SK-N-SH treated with all-trans-retinoic acid at 6 μM for 48 hours (cell line): Measurements from ENCODE around the gene CSHL1.
"Not testable (repeated sequence)": the region's sequence is repeated elsewhere in the genome, so short reads cannot be mapped to it uniquely, and the experiment has no call there.

Source experiments
- ATAC-seq: fragments of 200-7000 bp; cut with Tn5 transposase; 3 replicates; pipeline ENCODE4 v1.9.1; 2020; ENCODE audit warnings: mild to moderate bottlenecking, moderate library complexity
- ESRRG ChIP-seq: fragments of 250-450 bp; sonication (Bioruptor Pico); IDR thresholded peaks from 2 replicates; pipeline ENCODE4 v1.6.1; 2021; ENCODE audit warnings: mild to moderate bottlenecking

CSHL1 gene

DNA sequence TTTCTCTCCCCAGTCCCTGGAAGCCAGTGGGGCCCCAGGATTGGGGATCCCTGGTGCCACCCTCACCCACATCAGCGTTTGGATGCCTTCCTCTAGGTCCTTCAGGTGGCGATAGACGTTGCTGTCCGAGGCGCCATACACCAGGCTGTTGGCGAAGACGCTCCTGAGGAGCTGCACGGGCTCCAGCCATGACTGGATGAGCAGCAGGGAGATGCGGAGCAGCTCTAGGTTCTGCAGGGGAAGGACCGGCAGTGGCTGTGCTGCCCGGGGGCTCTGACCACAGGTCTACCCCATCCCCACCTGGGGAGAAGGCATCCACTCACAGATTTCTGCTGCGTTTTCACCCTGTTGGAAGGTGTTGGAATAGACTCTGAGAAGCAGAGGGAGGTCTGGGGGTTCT, 30.4 kb downstream of the CSHL1 start:
- ATAC-seq, result no peak
- TF ChIP-seq ESRRG (CRISPR knock-in tag), result no peak

DNA sequence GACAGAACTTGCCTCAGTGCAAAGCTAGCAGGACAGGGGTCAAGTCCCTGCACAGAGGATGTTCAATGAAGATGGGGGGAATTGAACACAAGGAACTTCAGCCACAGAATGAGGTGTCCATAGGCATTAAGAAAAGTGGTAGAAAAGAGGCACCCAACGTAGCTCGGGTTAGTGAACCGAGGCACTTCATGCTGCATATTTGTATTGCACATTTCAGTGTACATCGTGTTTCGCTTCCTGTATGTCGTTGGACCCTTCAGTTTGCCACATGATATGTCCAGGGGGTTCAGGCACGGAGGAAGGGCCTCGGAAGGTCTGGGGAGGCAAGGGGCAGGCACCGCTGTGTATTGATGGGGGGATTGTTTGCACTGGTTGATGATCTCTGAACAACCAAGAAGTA, 32.6 kb downstream of the CSHL1 start:
- not testable (repeated sequence) for ATAC-seq

DNA sequence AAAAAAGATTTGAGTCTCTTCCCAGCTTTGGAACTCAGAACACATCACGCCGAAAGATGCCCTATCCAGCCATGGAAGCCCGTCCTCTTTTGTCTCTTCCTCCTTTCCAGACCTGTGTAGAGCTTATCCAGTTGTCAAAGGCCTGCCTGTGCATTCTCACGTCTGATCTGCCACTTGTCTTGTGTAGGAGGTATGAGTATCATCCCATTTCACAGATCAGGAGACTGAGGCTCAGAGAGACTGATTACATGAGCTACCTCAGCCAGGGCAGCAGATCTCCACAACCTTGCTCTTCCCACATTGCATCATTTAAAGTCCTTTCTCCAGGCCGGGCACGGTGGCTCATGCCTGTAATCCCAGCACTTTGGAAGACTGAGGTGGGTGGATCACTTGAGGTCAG, 36.4 kb downstream of the CSHL1 start:
- ATAC-seq, result not testable (repeated sequence)

DNA sequence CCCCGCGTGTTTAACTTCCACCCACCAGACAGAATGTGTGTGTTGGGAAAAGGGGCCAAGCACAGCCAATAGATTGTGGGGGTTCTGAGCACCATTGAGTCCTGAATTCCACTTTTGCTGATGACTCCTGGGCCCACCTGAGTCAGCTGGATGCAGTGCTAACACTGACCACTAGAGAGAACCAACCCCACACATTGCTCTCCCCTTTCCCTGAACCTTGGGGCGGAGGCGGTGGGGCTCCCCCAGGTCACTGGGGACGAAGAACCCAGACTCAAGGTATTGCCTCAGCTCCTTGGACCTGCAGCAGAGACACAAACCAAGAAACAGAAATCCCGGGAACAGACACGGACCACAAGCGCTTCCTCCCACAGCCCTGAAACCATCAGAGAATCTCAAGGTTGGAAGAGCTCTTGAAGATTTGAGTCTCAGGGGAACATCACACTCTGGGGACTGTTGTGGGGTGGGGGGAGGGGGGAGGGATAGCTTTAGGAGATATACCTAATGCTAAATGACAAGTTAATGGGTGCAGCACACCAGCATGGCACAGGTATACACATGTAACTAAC, 36.9 kb downstream of the CSHL1 start:
- not testable (repeated sequence) for ATAC-seq

DNA sequence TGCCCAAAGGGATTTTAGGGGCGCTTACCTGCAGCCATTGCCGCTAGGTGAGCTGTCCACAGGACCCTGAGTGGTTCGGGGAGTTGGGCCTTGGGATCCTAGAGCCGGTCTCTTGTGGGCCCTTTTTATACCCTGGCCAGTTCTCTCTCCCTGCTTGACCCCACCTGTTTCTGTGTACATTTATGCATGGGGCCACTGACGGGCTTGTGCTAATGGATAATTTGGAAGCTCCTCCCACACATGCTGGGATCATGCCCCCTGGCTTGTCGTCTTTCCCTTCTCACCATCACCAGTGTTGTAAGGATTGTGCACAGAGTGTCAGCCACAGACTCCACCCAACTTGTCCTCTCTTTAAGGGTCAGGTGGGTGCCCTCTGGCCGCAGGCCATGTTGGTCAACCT, 37.5 kb downstream of the CSHL1 start, which contains the start of gene CSH2:
CSH2 (minus strand) TSS at position 101 of the 400 bp plus-strand sequence; CDS start at position 38, 63 bp downstream.
- not testable (repeated sequence) for ATAC-seq

DNA sequence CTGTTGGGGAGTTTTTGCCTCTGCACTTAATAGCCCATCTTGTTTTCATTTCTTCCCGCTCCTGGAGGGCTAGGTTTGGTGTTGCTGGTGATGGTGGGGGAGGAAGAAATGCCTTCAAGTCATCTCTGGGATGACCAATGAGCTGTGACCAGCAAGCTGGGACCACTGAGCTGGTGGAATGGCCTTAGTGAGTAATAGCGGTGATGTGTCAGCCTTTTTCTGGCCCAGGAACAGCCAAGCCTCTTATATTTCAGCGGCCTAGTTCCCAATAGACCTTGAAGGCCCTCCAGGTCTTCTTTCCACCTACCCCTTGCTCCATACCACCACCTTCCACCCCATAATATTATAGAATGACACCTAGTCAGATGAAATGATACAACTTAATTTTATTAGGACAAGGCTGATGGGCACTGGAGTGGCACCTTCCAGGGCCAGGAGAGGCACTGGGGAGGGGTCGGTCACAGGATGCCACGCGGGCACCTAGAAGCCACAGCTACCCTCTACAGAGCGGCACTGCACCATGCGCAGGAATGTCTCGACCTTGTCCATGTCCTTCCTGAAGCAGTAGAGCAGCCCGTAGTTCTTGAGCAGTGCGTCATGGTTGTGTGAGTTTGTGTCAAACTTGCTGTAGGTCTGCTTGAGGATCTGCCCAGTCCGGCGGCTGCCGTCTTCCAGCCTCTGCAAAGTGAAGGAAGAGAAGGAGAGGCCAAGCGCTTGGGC, 39.3 kb downstream of the CSHL1 start:
- ATAC-seq, result not testable (repeated sequence)

DNA sequence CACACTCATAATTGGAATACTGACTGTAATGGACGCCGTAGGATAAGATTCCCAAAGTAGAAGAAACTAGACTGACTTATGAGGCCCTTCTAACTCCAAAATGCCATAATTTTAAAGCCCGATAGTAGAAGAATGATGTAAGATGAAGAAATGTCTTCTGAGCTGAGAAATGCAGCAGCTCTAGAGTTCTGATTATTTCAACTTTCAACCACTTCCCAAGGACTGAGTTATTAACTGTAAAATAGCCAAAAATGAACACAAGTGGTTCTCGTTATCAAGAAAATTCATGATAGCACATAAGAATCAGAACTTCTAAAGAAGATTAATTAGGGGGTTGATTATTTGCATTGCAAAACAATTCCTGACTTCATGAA, 40.8 kb downstream of the CSHL1 start:
- not testable (repeated sequence) for ATAC-seq

DNA sequence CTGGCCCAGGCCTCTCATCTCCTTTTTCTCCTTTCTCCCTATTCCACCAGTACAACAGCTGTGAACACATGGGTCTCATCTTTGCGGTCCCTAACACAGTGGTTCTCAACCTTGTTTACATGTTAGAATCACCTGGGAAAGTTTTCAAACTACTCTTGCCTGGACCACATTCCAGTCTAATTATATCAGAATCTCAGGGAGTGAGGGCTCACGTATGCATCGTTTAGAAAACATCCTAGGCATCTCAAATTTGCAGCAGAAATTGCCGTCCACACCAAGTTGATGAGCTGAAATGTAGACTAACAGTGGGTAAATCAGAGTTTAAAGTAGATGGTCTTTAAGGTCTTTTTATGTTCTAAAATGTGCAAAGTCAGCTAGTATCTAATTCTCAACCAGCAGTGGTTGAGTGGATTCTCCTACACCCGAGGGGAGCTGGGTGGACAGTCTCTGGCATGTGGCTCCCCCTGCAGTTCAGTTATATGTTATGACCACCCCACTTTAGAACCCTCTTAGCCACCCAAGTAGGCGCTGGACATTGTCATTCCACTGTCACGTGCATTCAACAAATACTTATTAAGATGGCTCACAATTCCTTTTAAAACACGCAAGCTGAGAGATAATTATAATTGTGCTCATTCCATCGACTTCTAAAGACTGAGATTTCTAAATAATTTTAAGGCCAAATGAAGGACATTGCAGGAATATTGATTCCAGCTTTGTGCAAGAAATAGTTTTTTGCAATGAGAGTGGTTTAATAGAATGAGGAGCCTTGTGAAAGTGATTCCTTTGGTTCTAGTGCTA, 41.4 kb downstream of the CSHL1 start:
- ATAC-seq, result peak; percentile 11; the same call in 1 of the 3 replicates

DNA sequence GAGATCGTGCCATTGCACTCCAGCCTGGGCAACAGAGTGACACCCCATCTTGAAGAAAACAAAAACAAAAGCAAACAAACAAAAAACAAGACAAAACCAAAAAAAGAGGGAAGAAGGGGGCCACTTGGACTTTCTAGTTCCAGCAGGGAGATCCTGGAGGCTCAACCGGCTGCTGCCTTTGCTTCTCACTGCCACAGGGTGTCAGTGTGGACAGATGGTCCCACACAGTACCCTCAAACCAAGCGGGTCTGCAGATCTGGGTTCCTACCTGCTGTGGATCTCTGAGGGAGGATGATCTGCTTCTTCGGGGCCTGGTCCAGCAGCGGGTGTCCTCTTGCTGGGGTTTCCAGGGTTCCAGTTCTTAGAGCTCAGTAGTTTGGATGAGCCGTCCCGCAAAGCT, 44.4 kb downstream of the CSHL1 start:
- peak; percentile 85 for ATAC-seq
